Keratinocyte (primary cell): ENCODE results near the gene ATF4. TPM values are rescaled to one million over a fixed set of nuclear protein-coding genes. Genes with fewer than 3 reads are reported as not detected.

Experiments
- DNase-seq: peaks from one replicate; pipeline ENCODE4 v3.0.0-alpha.2; 2011; ENCODE audit warnings: low read depth, missing footprints, low spot score
- FAIRE-seq: peaks from 2 replicates; lab custom pipeline; 2011; peaks lifted over from hg19 to GRCh38; lab: Jason Lieb, UNC
- H2AFZ ChIP-seq: 2 replicates; pipeline ENCODE4 v1.6.0; 2012; ENCODE audit warnings: low read length, control low read depth, inconsistent platforms; ENCODE audit not compliant: control insufficient read depth
- H3K27ac ChIP-seq: 2 replicates; pipeline ENCODE4 v1.5.1; 2011; ENCODE audit warnings: low read length; ENCODE audit not compliant: control insufficient read depth, insufficient read depth
- H3K27me3 ChIP-seq: 3 replicates; pipeline ENCODE4 v1.6.0; 2011; ENCODE audit warnings: low read length; ENCODE audit not compliant: control insufficient read depth, insufficient read depth; ENCODE audit errors: extremely low read depth
- H3K36me3 ChIP-seq, 2 experiments: 2 replicates in 1 of 2; 3 replicates in 1 of 2; pipeline ENCODE4 v1.5.1; 2011; ENCODE audit warnings: low read length in 2 of 2, mild to moderate bottlenecking in 1 of 2; ENCODE audit not compliant: control insufficient read depth in 2 of 2, insufficient read depth in 2 of 2; ENCODE audit errors: extremely low read depth in 1 of 2
- H3K4me1 ChIP-seq: 3 replicates; pipeline ENCODE4 v1.5.1; 2011; ENCODE audit warnings: low read length; ENCODE audit not compliant: control insufficient read depth, insufficient read depth; ENCODE audit errors: extremely low read depth
- H3K4me2 ChIP-seq: 3 replicates; pipeline ENCODE4 v1.6.0; 2011; ENCODE audit warnings: low read depth, low read length; ENCODE audit not compliant: control insufficient read depth, insufficient read depth; ENCODE audit errors: extremely low read depth
- H3K4me3 ChIP-seq, 3 experiments: fragments of 200-600 bp in 1 of 3; sonication (generic) in 1 of 3; 2 replicates in 2 of 3; 3 replicates in 1 of 3; pipeline ENCODE4 v1.5.1; 2011 to 2016; ENCODE audit warnings: low read length in 3 of 3, mild to moderate bottlenecking in 3 of 3, control low read depth in 2 of 3, inconsistent platforms in 1 of 3, low read depth in 1 of 3, mixed read lengths in 1 of 3, mixed run types in 1 of 3, moderate library complexity in 1 of 3; ENCODE audit not compliant: control insufficient read depth in 2 of 3, insufficient read depth in 2 of 3; ENCODE audit errors: extremely low read depth in 1 of 3
- H3K79me2 ChIP-seq: 2 replicates; pipeline ENCODE4 v1.6.0; 2012; ENCODE audit warnings: low read length; ENCODE audit not compliant: control insufficient read depth, insufficient read depth
- H3K9ac ChIP-seq: 3 replicates; pipeline ENCODE4 v1.6.0; 2011; ENCODE audit warnings: low read length; ENCODE audit not compliant: control insufficient read depth, insufficient read depth; ENCODE audit errors: extremely low read depth
- H3K9me1 ChIP-seq: 3 replicates; pipeline ENCODE4 v1.6.0; 2011; ENCODE audit warnings: low read length; ENCODE audit not compliant: control insufficient read depth, insufficient read depth; ENCODE audit errors: extremely low read depth
- H3K9me3 ChIP-seq: 2 replicates; pipeline ENCODE4 v1.5.1; 2012; ENCODE audit warnings: low read depth, low read length; ENCODE audit not compliant: control insufficient read depth
- H4K20me1 ChIP-seq: 3 replicates; pipeline ENCODE4 v1.6.0; 2011; ENCODE audit warnings: low read length; ENCODE audit not compliant: control insufficient read depth, insufficient read depth; ENCODE audit errors: extremely low read depth
- CTCF ChIP-seq, 3 experiments: IDR thresholded peaks in 1 of 3; conservative IDR thresholded peaks in 1 of 3; optimal IDR thresholded peaks in 1 of 3; 2 replicates in 2 of 3; 3 replicates in 1 of 3; pipeline versions ENCODE3 to v1.5.1; 2011; ENCODE audit warnings: low read length in 3 of 3, mild to moderate bottlenecking in 3 of 3, moderate library complexity in 2 of 3, control low read depth in 1 of 3, inconsistent platforms in 1 of 3; ENCODE audit not compliant: insufficient read depth in 2 of 3; ENCODE audit errors: extremely low read depth in 1 of 3
- EZH2 ChIP-seq: IDR thresholded peaks from one replicate; pipeline ENCODE4 v1.6.1; 2012; ENCODE audit warnings: inconsistent platforms, mild to moderate bottlenecking, low read length, moderate library complexity
- dilution Hi-C: fragments of 300-500 bp; cut with MboI; formaldehyde crosslinking; loops from one replicate; pipeline ENCODE4 v1.7.0; 2020; ENCODE audit warnings: low sequenced_read_pairs; ENCODE audit not compliant: extremely low pct_ligation_motif_present
- polyA plus RNA-seq, 5 experiments: library from polyadenylated mRNA; depleted of rRNA in 3 of 5; stranded (reverse) in 3 of 5; stranded (forward) in 1 of 5; unstranded in 1 of 5; fragments of >200 nt; gene quantifications; 1 replicate in 1 of 5; 2 replicates in 3 of 5; 3 replicates in 1 of 5; pipeline versions ENCODE4 v1.2.1 to v1.2.3, GENCODE V29; 2011 to 2012; ENCODE audit warnings: missing spikeins in 2 of 5, low read depth in 1 of 5, low replicate concordance in 1 of 5

Gene ATF4
- polyA plus RNA-seq, 1 donor (not counting 4 experiments of a cell fraction or from before 2014, with no cell fraction given) = 629 TPM

GRCh38 chr22:39529487-39529851, 9.1 kb downstream of the ATF4 start:
- DNase-seq (no peak), FAIRE-seq (no peak)
- Histone ChIP-seq H3K9me1 (peaks cover 2% of the 10 kb centered on the region), H3K9ac (no peak overlapping the region), H3K4me3 (no peak overlapping the region), H3K36me3 (peaks cover 6 to 30% of the 10 kb centered on the region in 2 experiments), H3K4me2 (peak overlapping the region; percentile 3), H3K9me3 (no peaks in the 10 kb centered on the region), H4K20me1 (peaks cover 36% of the 10 kb centered on the region), H3K79me2 (peaks cover 38% of the 10 kb centered on the region), H3K27me3 (no peaks in the 10 kb centered on the region), H3K4me1 (peaks cover 44% of the 10 kb centered on the region), H3K27ac (no peak overlapping the region), H2AFZ (no peak overlapping the region)
- dilution Hi-C loops = no loop called here
- TF ChIP-seq CTCF (optimal IDR thresholded peaks at IDR 0.05 in 1 of 3, IDR thresholded peaks at IDR 0.05 in 1 of 3, conservative IDR thresholded peaks at IDR 0.05 in 1 of 3; ENCODE audit: extremely low read depth in 1 of 3, insufficient read depth in 2 of 3, low read length in 3 of 3) (no peak), EZH2 (no peak)

GRCh38 chr22:39530116-39530515, 9.8 kb downstream of the ATF4 start:
- peaks cover 6 to 30% of the 10 kb centered on the region in 2 experiments for H3K36me3 ChIP-seq
- H3K4me3 ChIP-seq = no peak overlapping the region
- H3K4me1 ChIP-seq = peaks cover 48% of the 10 kb centered on the region
- H3K27ac ChIP-seq = no peak overlapping the region
- H3K9me1 ChIP-seq = peaks cover 2% of the 10 kb centered on the region
- no peaks in the 10 kb centered on the region for H3K27me3 ChIP-seq
- peaks cover 29% of the 10 kb centered on the region for H4K20me1 ChIP-seq
- H3K4me2 ChIP-seq = no peak overlapping the region
- H3K9me3 ChIP-seq = no peaks in the 10 kb centered on the region
- no peak overlapping the region for H3K9ac ChIP-seq
- no peak for TF ChIP-seq EZH2
- TF ChIP-seq CTCF (optimal IDR thresholded peaks at IDR 0.05 in 1 of 3, IDR thresholded peaks at IDR 0.05 in 1 of 3, conservative IDR thresholded peaks at IDR 0.05 in 1 of 3; ENCODE audit: extremely low read depth in 1 of 3, insufficient read depth in 2 of 3, low read length in 3 of 3) = no peak
- H3K79me2 ChIP-seq = peaks cover 38% of the 10 kb centered on the region
- dilution Hi-C loops = no loop called here
- no peak overlapping the region for H2AFZ ChIP-seq
- DNase-seq = no peak
- FAIRE-seq = no peak
